ENCODE results near the gene MCU.
"Not testable (repeated sequence)": the region's sequence is repeated elsewhere in the genome, so short reads cannot be mapped to it uniquely, and the experiment has no call there.

The MCU gene

GRCh38 chr10:72732521-72732920, 40.6 kb downstream of the MCU start:
- DNase-seq, result no peak

DNA sequence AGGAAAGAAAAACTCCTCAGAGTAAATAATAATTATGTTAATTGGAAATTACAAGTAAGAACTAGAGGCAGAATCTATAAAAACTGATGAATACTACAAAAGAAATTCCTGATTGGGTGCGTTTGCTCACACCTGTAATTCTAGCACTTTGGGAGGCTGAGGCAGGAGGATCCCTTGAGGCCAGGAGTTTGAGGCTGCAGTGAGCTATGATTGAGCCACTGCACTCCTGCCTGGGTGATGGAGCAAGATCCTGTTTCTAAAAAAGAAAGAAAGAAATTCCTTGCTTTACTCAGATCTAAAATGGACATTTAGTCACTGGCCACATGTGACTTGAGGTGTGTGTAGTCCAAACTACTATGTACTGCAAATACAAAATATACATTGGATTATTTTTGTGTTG, 42.0 kb downstream of the MCU start:
- no peak for DNase-seq

- DNase-seq, result no peak
Observed at GRCh38 chr10:72735288-72735936, 43.5 kb downstream of the MCU start.

GRCh38 chr10:72736176-72736827, 44.4 kb downstream of the MCU start:
- no peak for DNase-seq

GRCh38 chr10:72736828-72737220, 44.9 kb downstream of the MCU start:
- DNase-seq, result no peak

DNA sequence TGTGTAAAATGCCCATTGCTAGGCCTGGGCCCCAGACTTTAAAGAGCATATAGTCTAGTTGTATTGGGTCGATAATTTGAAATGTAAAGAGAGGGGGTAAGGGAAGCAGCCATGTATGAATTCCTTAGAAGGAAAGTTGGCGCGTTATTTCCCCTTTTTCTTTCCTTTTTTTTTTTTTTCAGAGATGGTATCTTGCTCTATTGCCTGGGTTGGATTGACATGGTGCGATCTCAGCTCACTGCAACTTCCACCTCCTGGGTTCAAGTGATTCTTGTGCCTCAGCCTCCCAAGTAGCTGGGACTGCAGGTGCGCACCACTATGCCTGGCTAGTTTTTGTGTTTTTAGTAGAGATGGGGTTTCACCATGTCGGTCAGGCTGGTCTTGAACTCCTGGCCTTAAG, 45.4 kb downstream of the MCU start:
- not testable (repeated sequence) for DNase-seq

DNA sequence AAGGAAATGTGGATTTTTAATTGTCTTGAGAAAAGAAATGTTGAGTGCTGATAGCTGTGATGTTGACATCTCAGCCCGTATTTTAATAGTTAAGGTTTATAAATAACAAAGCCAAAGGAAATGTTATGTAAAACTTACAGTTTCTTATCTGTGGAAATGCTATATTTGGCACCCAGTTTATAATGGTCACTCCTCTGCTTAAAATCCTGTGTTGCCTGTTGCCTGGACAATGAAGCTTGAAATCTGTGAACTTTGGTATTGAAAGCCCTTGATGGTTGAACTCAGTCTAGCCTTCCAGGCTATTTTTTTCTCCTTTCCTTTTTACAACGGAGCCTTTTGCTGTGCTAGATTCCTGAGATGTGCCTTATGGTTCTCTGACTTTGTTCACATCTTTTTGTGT, 46.5 kb downstream of the MCU start:
- no peak for DNase-seq

DNA sequence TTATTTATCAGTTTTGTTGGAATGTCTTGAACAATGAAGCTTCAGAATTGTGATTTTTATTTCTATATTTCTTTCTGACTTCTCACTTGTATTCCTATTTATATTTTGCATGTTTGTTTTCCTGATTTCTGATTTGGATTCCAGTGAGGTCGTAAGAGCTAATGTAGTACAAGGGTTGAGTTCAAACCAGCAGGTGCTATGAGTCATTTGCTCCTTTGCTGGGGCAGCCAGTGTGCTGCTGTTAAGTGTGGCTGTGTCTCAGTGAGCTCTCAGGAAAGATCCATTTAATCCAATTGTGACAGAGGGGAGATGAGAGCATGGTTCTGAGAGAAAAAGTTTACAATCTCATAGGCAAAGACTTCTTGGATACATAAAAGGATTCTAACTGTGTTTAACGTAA, 48.6 kb downstream of the MCU start:
- no peak for DNase-seq

- DNase-seq, result no peak
Observed at GRCh38 chr10:72742092-72742491, 50.1 kb downstream of the MCU start.

DNA sequence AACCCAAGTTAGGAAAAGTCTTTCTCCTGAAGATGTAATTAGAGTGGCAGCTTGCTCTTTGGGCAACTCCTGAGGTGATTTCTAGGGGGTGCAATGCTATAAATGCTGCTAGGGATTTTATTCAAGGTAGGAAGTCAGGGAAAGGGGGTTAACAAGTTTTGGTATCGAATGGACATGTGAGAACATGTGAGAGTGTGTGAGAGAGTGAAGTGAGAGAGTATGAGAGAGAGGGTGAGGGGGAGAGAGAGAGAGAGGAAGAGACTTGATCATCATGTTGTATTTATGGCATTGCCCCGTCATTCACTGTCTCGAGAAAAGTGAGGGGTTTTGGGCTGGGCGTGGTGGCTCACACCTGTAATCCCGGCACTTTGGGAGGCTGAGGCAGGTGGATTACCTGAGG, 50.9 kb downstream of the MCU start:
- no peak for DNase-seq

DNA sequence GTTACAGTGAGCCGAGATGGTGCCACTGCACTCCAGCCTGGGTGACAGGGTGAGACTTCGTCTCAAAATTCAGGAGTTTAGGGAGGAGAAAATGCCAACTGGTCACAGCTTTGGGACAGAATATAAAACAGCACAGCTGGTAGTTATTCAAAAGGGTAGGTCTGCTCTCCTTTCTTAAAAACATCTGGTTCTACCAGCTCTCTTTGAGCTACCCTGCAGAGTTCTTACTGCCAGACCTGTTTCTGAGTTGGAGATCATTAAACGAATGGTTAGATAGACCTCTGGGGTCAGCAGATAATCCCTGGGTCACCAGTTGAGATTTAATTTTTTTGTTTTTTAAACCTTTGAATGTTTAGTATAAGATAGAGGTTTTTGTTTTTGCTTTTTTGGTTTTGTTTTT, 52.6 kb downstream of the MCU start:
- DNase-seq, result no peak

DNA sequence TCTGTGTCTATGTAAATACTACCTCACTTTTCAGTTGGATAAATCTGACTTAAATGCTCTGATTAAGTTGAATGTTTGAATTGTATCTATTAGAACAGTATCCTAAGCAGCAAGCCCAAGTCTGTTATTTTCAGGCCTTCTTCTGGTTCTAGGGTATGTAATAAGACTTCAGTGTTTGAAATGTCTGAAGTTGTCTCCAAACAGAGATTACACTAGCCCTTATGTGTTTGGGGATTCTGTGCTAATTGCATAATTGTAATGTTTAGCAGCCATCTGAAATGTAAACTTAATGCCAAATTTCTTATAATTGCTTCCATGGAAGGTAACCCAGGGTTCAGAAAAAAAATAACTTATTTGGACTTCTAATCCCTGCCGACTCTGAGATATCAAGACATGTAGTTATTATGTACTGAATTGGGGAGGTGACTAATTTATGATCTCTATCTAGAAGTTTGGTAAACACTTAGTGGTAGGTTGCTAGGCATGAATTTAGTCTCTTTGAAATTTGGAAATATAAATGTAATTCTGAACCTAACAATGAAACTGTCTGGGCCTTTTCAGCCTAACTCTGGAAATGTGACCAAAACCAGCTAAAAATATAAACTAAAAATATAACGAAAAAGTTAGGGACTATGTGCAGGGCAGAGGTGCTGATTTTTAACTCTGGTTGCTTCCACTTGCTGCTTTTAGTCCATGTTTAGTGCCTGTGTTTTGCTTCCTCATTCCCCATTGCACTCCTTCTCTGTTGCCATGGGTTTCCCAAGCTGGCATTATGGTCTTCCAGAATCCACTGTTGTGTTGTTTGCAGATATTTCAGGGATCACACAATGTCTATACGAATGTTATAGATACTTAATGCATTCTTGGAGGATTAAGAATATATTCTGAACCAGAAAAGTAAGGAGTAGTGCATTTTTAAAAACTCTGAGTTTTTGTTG, 54.8 kb downstream of the MCU start:
- no peak for DNase-seq

GRCh38 chr10:72747521-72747920, 55.6 kb downstream of the MCU start:
- DNase-seq, result no peak

GRCh38 chr10:72753760-72754231, 61.9 kb downstream of the MCU start:
- DNase-seq, result peak; percentile 3

GRCh38 chr10:72754275-72755032, 62.5 kb downstream of the MCU start:
- no peak for DNase-seq

DNA sequence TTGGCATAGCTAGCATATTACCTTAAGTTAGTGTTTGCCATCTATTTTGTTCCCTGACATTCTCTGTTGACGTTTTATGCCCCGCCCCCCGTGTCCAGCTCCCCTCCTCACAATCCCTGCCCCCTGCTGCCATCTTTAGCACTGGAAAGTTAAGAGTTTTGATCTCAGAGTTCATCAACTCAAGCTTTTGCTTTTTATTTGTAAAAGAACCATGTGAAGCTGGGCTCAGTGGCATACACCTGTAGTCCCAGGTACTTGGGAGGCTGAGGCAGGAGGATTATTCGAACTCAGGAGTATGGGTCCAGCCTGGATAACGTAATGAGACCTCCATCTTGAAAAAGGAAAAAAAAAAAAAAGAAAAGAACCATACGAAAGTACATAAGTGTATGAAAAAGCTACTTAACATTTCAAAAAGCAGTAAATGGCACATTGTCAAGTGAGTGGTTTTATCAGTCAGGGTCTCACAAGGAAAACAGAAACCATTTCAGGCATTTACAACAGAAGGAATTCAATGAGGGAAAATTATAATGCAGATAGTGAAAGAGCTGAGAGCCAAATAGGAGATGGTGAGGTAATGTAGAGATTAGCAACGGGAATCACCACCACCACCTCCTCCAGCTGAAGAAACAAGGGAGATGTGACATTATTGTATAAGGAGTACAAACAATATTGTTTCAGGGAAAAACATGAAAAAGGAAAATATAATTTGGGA, 64.9 kb downstream of the MCU start:
- no peak for DNase-seq

GRCh38 chr10:72757732-72758131, 65.8 kb downstream of the MCU start:
- DNase-seq, result no peak

DNA sequence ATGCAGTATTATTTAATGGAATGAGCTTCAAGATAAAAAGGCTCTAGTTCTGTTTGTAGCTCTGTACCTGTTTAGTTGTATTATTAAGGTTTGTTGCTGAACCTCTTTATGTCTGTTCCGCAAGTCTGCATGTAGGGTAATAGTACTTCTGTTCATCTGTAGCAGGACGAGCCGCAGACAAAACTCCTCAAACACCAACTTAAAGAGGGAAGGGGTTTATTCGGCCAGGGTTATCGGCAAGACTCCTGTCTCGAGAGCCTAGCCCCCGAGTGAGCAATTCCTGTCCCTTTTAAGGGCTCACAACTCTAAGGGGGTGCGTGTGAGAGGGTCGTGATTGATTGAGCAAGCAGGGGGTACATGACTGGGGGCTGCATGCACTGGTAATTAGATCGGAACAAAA, 67.0 kb downstream of the MCU start:
- DNase-seq, result not testable (repeated sequence)

DNA sequence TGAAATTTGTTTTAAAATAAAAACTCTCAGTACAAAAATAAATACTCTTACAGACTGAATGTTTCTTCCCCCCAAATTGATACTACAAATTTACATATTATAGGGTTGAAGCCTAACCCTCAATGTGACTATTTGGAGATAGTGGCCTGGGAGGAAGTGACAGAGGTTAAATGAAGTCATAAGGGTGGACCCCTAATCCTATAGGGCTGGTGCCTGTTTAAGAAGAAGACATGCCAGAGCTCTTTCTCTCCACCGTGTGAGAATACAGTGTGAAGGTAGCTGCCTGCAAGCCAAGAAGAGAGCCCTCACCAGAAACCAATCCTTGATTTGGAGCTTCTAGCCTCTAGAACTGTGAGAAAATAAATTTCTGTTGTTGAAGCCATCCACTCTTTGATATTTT, 67.6 kb downstream of the MCU start:
- no peak for DNase-seq

GRCh38 chr10:72761498-72761897, 69.6 kb downstream of the MCU start:
- DNase-seq, result no peak

- no peak for DNase-seq
Observed at GRCh38 chr10:72762042-72762441, 70.1 kb downstream of the MCU start.

GRCh38 chr10:72763201-72763600, 71.3 kb downstream of the MCU start:
- no peak for DNase-seq

Data from CD4-positive, alpha-beta T cell treated with Interleukin-4 for 4 hours (primary cell).